ENCODE measurements around the gene CYP2R1. TPM values are rescaled to one million over a fixed set of nuclear protein-coding genes. Genes with fewer than 3 reads are reported as not detected.

Gene CYP2R1
- total and polyA plus RNA-seq, 2 donors (not counting 3 experiments of a cell fraction or from before 2014, with no cell fraction given): 5.8 to 8.0 TPM

DNA sequence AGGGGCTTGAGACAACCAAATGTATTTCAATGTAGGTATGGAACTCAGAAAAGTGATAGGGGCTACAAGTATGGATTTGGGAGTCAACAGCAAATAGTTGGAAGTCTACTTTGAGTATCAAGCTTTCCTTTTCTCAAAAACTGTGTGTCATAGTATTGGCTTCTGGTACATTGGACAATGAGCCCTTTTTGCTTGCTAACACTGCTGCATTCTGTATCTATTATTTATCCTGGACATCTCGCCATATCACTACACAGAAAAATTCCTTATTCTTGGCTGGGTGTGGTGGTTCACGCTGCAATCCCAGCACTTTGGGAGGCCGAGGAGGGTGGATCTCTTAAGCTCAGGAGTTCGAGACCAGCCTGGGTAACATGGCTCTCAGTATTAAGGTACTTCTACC, 18.4 kb downstream of the CYP2R1 start:
- TF ChIP-seq POLR2A (IDR thresholded peaks at IDR 0.05; ENCODE audit: low read depth, low read length) (no peak), CTCF (IDR thresholded peaks at IDR 0.05; ENCODE audit: extremely low read depth in 1 of 2, insufficient read depth in 1 of 2, low read depth in 1 of 2, low read length in 2 of 2) (no peak), POLR2AphosphoS5 (IDR thresholded peaks at IDR 0.05; ENCODE audit: insufficient read depth, low read depth, low read length) (no peak), MYC (IDR thresholded peaks at IDR 0.05; ENCODE audit: low read depth, low read length) (no peak), EZH2 (IDR thresholded peaks at IDR 0.05; ENCODE audit: borderline replicate concordance, low read depth, low read length, severe bottlenecking) (no peak), JUN (IDR thresholded peaks at IDR 0.05; ENCODE audit: borderline replicate concordance, insufficient read depth, insufficient read length, low read depth) (no peak), FOS (IDR thresholded peaks at IDR 0.05; ENCODE audit: borderline replicate concordance, insufficient read depth, low read length) (no peak), GATA2 (IDR thresholded peaks at IDR 0.05; ENCODE audit: insufficient read depth, insufficient read length, low read depth, low read length) (no peak)
- TF ChIP-seq, protein P1, sequence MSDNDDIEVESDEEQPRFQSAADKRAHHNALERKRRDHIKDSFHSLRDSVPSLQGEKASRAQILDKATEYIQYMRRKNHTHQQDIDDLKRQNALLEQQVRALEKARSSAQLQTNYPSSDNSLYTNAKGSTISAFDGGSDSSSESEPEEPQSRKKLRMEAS (IDR thresholded peaks at IDR 0.05; ENCODE audit: insufficient read depth, insufficient read length): no peak
- DNase-seq (ENCODE audit: low read depth, low spot score): no peak
- no peaks in the 10 kb centered on the region for H3K9me3 ChIP-seq (replicated peaks; ENCODE audit: control insufficient read depth, insufficient read depth, low read length)
- peaks cover 7% of the 10 kb centered on the region for H3K4me1 ChIP-seq (ENCODE audit: control insufficient read depth, extremely low read depth, insufficient read depth, low read length)
- no peaks in the 10 kb centered on the region for H3K9me1 ChIP-seq (replicated peaks; ENCODE audit: control insufficient read depth, extremely low read depth, insufficient read depth, low read length)
- FAIRE-seq: no peak
- ChIA-PET CTCF (no interaction called here), POLR2A (no interaction called here)
- no peaks in the 10 kb centered on the region for H4K20me1 ChIP-seq (replicated peaks; ENCODE audit: control insufficient read depth, extremely low read depth, insufficient read depth, low read length)
- H3K27me3 ChIP-seq (ENCODE audit: control insufficient read depth in 2 of 2, insufficient read depth in 2 of 2, low read length in 2 of 2): no peaks in the 10 kb centered on the region
- no peak overlapping the region for H2AFZ ChIP-seq (ENCODE audit: low read depth, low read length)
- no peaks in the 10 kb centered on the region for H3K36me3 ChIP-seq (ENCODE audit: control insufficient read depth in 2 of 2, extremely low read depth in 1 of 2, insufficient read depth in 2 of 2, low read length in 2 of 2)
- H3K4me2 ChIP-seq (ENCODE audit: insufficient read depth, low read length): no peak overlapping the region
- H3K79me2 ChIP-seq (ENCODE audit: control insufficient read depth, insufficient read depth, low read length): no peaks in the 10 kb centered on the region
- intact Hi-C loops (cut with micrococcal nuclease) (no loop called here), dilution Hi-C loops (cut with MboI; ENCODE audit: extremely low pct_ligation_motif_present, low sequenced_read_pairs) (no loop called here)
- no TSS peak for BruUV-seq (replicated peaks)
- no peak overlapping the region for H3K27ac ChIP-seq (ENCODE audit: insufficient read depth, low read depth, low read length)
- no peak overlapping the region for H3K4me3 ChIP-seq (replicated peaks in 1 of 3; ENCODE audit: insufficient read depth in 1 of 3, low read depth in 1 of 3, low read length in 3 of 3)
- no peak overlapping the region for H3K9ac ChIP-seq (replicated peaks; ENCODE audit: extremely low read depth, insufficient read depth, low read length)
